B cell (primary cell): ENCODE data around the gene ARHGAP40. TPM values are rescaled to one million over a fixed set of nuclear protein-coding genes. Genes with fewer than 3 reads are reported as not detected.
A peak's percentile ranks its signal among the peaks of the same experiment; 100 is the strongest.

ENCODE experiments used
- ATAC-seq: fragments of 200-7000 bp; cut with Tn5 transposase; one replicate; pipeline ENCODE4 v1.10.0; 2021; ENCODE audit warnings: low read depth, mild to moderate bottlenecking, moderate number of reproducible peaks, moderate library complexity
- CTCF ChIA-PET: fragments of 350-600 bp; sonication (Branson Sonifier 250); formaldehyde crosslinking; loops from one replicate; lab custom pipeline; 2021; ENCODE audit warnings: antibody characterized with exemption, inconsistent platforms; lab: Charles Lee
- POLR2A ChIA-PET: fragments of 350-600 bp; sonication (Branson Sonifier 250); formaldehyde crosslinking; loops from one replicate; lab custom pipeline; 2021; ENCODE audit warnings: antibody characterized with exemption; lab: Charles Lee
- DNase-seq: peaks from one replicate; pipeline ENCODE4 v3.0.0; 2013
- H2AFZ ChIP-seq: 2 replicates; pipeline ENCODE4 v1.6.1; 2012; ENCODE audit warnings: mild to moderate bottlenecking, low read depth, low read length; ENCODE audit not compliant: insufficient read depth, poor library complexity, severe bottlenecking
- H3K27ac ChIP-seq, 2 donors: 1 replicate in 1 of 2; 2 replicates in 1 of 2; pipeline ENCODE4 v1.5.1; 2012 to 2013; ENCODE audit warnings: low read length in 2 of 2, mild to moderate bottlenecking in 2 of 2, moderate library complexity in 1 of 2
- H3K27me3 ChIP-seq, 4 experiments: fragments of 200-600 bp in 1 of 4; sonication (generic) in 1 of 4; replicated peaks in 1 of 4; 1 replicate in 2 of 4; 2 replicates in 2 of 4; pipeline versions ENCODE4 v1.6.1 to v1.7.0; 2013 to 2016; ENCODE audit warnings: low read length in 3 of 4, mild to moderate bottlenecking in 2 of 4, mixed read lengths in 1 of 4, moderate library complexity in 1 of 4; ENCODE audit not compliant: insufficient read depth in 4 of 4, control insufficient read depth in 3 of 4; ENCODE audit errors: control extremely low read depth in 1 of 4
- H3K36me3 ChIP-seq, 2 experiments: replicated peaks in 1 of 2; 1 replicate in 1 of 2; 2 replicates in 1 of 2; pipeline versions ENCODE4 v1.6.1 to v1.7.1; 2013; ENCODE audit warnings: low read length in 1 of 2; ENCODE audit not compliant: insufficient read depth in 2 of 2, control insufficient read depth in 1 of 2; ENCODE audit errors: control extremely low read depth in 1 of 2, extremely low read depth in 1 of 2
- H3K4me1 ChIP-seq, 2 donors: fragments of 200-600 bp in 1 of 2; sonication (generic) in 1 of 2; 1 replicate in 1 of 2; 2 replicates in 1 of 2; pipeline versions ENCODE4 v1.5.1 to v1.6.1; 2013 to 2017; ENCODE audit warnings: low read length in 2 of 2; ENCODE audit not compliant: control insufficient read depth in 2 of 2, insufficient read depth in 2 of 2
- H3K4me2 ChIP-seq: replicated peaks from 2 replicates; pipeline ENCODE3; 2012; ENCODE audit warnings: mild to moderate bottlenecking, low read depth, low read length; ENCODE audit not compliant: poor library complexity, severe bottlenecking
- H3K4me3 ChIP-seq, 5 experiments: fragments of 200-600 bp in 1 of 5; sonication (generic) in 1 of 5; 1 replicate in 3 of 5; 2 replicates in 2 of 5; pipeline versions ENCODE4 v1.5.1 to v1.7.0; 2011 to 2016; ENCODE audit warnings: low read length in 4 of 5, mild to moderate bottlenecking in 4 of 5, low read depth in 2 of 5, control low read depth in 1 of 5, moderate library complexity in 1 of 5; ENCODE audit not compliant: insufficient read depth in 1 of 5; ENCODE audit errors: control extremely low read depth in 1 of 5, extremely low read depth in 1 of 5
- H3K79me2 ChIP-seq: fragments of 200-600 bp; sonication (generic); one replicate; pipeline ENCODE4 v1.6.0; 2016; ENCODE audit warnings: low read length; ENCODE audit not compliant: control insufficient read depth, insufficient read depth
- H3K9ac ChIP-seq: fragments of 200-600 bp; sonication (generic); 2 replicates; pipeline ENCODE4 v1.6.1; 2017; ENCODE audit warnings: mild to moderate bottlenecking, low read length, moderate library complexity
- H3K9me3 ChIP-seq, 3 donors: one replicate each; pipeline versions ENCODE4 v1.6.1 to v1.7.1; 2013; ENCODE audit warnings: low read length in 2 of 3; ENCODE audit not compliant: control insufficient read depth in 2 of 3, insufficient read depth in 1 of 3; ENCODE audit errors: control extremely low read depth in 1 of 3
- H4K20me1 ChIP-seq: 2 replicates; pipeline ENCODE4 v1.6.0; 2012; ENCODE audit warnings: mild to moderate bottlenecking, low read length; ENCODE audit not compliant: insufficient read depth, control insufficient read depth, poor library complexity, severe bottlenecking
- H3K27ac Mint-ChIP-seq: one replicate; pipeline ENCODE4 v1.8.0; 2021; ENCODE audit warnings: mixed read lengths
- H3K27me3 Mint-ChIP-seq: one replicate; pipeline ENCODE4 v1.8.0; 2021; ENCODE audit warnings: mixed read lengths
- H3K4me1 Mint-ChIP-seq: one replicate; pipeline ENCODE4 v1.8.0; 2021; ENCODE audit warnings: mixed read lengths
- H3K4me3 Mint-ChIP-seq: one replicate; pipeline ENCODE4 v1.8.0; 2021; ENCODE audit warnings: mixed read lengths
- H3K9me3 Mint-ChIP-seq: one replicate; pipeline ENCODE4 v1.8.0; 2022; ENCODE audit warnings: mixed read lengths; ENCODE audit not compliant: insufficient read depth
- CTCF ChIP-seq: fragments of 200-600 bp; IDR thresholded peaks from one replicate; pipeline ENCODE4 v1.8.0; 2022; ENCODE audit warnings: antibody characterized with exemption, mild to moderate bottlenecking
- EZH2 ChIP-seq: IDR thresholded peaks from 2 replicates; pipeline ENCODE4 v1.6.1; 2012; ENCODE audit warnings: borderline replicate concordance, low read depth, mild to moderate bottlenecking, moderate library complexity, low read length; ENCODE audit not compliant: insufficient read depth, poor library complexity, severe bottlenecking
- WGBS: methylation state at CpG from one replicate; pipeline ENCODE4 v1.1.5; 2013; ENCODE audit warnings: missing lambda C conversion rate; ENCODE audit not compliant: insufficient coverage; 5-methylcytosine and 5-hydroxymethylcytosine counted together
- intact Hi-C: fragments of 100-400 bp; cut with micrococcal nuclease; formaldehyde crosslinking; loops from one replicate; pipeline ENCODE4 v1.10.0; 2022
- polyA plus RNA-seq: library from polyadenylated mRNA; depleted of rRNA; stranded (reverse); fragments of >200 nt; gene quantifications from 2 replicates; pipeline ENCODE4 v1.2.3, GENCODE V29; 2012
- total RNA-seq, 2 donors: library from RNA; stranded (reverse); fragments of 120-200 nt in 1 of 2; gene quantifications; 1 replicate in 1 of 2; 2 replicates in 1 of 2; pipeline versions ENCODE4 v1.2.3 to v1.2.4, GENCODE V29; 2013 to 2022

Gene ARHGAP40
- total and polyA plus RNA-seq, 2 donors (not counting 1 experiment from before 2014, with no cell fraction given): not detected

GRCh38 chr20:38672504-38672903, 70.9 kb downstream of the ARHGAP40 start:
- intact Hi-C loops: no loop called here
- H4K20me1 ChIP-seq: no peaks in the 10 kb centered on the region
- WGBS: 63% methylated on average over 1 of the region's 3 CpGs
- Mint-ChIP-seq H3K9me3 (no peaks in the 10 kb centered on the region), H3K27me3 (peaks cover 53% of the 10 kb centered on the region), H3K4me1 (peaks cover 17% of the 10 kb centered on the region), H3K4me3 (no peak overlapping the region), H3K27ac (no peak overlapping the region)
- no peak for TF ChIP-seq EZH2
- no peak for TF ChIP-seq CTCF
- H3K4me3 ChIP-seq: no peak overlapping the region
- no peaks in the 10 kb centered on the region for H3K79me2 ChIP-seq
- H3K27me3 ChIP-seq: peaks cover 0 to 57% (median 21%) of the 10 kb centered on the region in 4 experiments
- ChIA-PET CTCF (no interaction called here), POLR2A (no interaction called here)
- no peak overlapping the region for H3K9ac ChIP-seq
- no peak overlapping the region for H2AFZ ChIP-seq
- H3K27ac ChIP-seq: no peak overlapping the region
- H3K9me3 ChIP-seq: peaks cover 0 to 18% (median 0%) of the 10 kb centered on the region in 3 donors
- H3K4me1 ChIP-seq: peaks cover 10 to 17% of the 10 kb centered on the region in 2 donors
- ATAC-seq (no peak), DNase-seq (no peak)
- no peaks in the 10 kb centered on the region for H3K36me3 ChIP-seq
- no peak overlapping the region for H3K4me2 ChIP-seq

GRCh38 chr20:38673261-38673660, 71.7 kb downstream of the ARHGAP40 start:
- DNase-seq (no peak), ATAC-seq (no peak)
- H3K27me3 ChIP-seq: peaks cover 0 to 52% (median 21%) of the 10 kb centered on the region in 4 experiments
- peak overlapping the region in 4 of 5 experiments; percentile 47 to 68 (median 62) for H3K4me3 ChIP-seq
- H3K4me3 Mint-ChIP-seq: peak overlapping the region; percentile 88
- H3K79me2 ChIP-seq: no peaks in the 10 kb centered on the region
- ChIA-PET POLR2A (no interaction called here), CTCF (interaction anchor here (1.6 kb wide), 1 partner anchor 376 kb away, joined by 4 read pairs; no protein-coding TSS in a partner anchor)
- TF ChIP-seq CTCF: no peak
- TF ChIP-seq EZH2: no peak
- no peaks in the 10 kb centered on the region for H3K36me3 ChIP-seq
- peaks cover 45% of the 10 kb centered on the region for H3K27me3 Mint-ChIP-seq
- H3K9me3 Mint-ChIP-seq: no peaks in the 10 kb centered on the region
- intact Hi-C loops: no loop called here
- H3K4me1 ChIP-seq: peaks cover 10 to 17% of the 10 kb centered on the region in 2 donors
- peaks cover 17% of the 10 kb centered on the region for H3K4me1 Mint-ChIP-seq
- H3K27ac ChIP-seq: no peak overlapping the region
- H3K9me3 ChIP-seq: peaks cover 0 to 18% (median 0%) of the 10 kb centered on the region in 3 donors
- H3K27ac Mint-ChIP-seq: no peak overlapping the region
- H3K9ac ChIP-seq: peak overlapping the region; percentile 67
- H2AFZ ChIP-seq: peak overlapping the region; percentile 80
- H3K4me2 ChIP-seq: peak overlapping the region; percentile 95
- WGBS: 67% methylated on average over 1 of the region's 5 CpGs
- no peaks in the 10 kb centered on the region for H4K20me1 ChIP-seq
